Body of pancreas (tissue), 4 donors: Measurements from ENCODE around the gene DENND4A. TPM values are rescaled to one million over a fixed set of nuclear protein-coding genes. Genes with fewer than 3 reads are reported as not detected.

ENCODE experiments used
- ATAC-seq: fragments of 150-250 bp; one replicate; pipeline ENCODE4 v1.9.1; 2016
- DNase-seq, 4 donors: peaks; one replicate each; pipeline ENCODE4 v3.0.0-alpha.2; 2019
- H3K27ac ChIP-seq, 4 donors: fragments of 200-600 bp; sonication (generic); 1 replicate in 3 of 4; 2 replicates in 1 of 4; pipeline versions ENCODE4 v1.5.1 to v1.6.1; 2016 to 2019; ENCODE audit warnings: mild to moderate bottlenecking in 1 of 4, mixed read lengths in 1 of 4, moderate library complexity in 1 of 4
- H3K27me3 ChIP-seq, 2 donors: fragments of 200-600 bp; sonication (generic); one replicate each; pipeline ENCODE4 v1.6.0; 2016; ENCODE audit warnings: mild to moderate bottlenecking in 1 of 2
- H3K36me3 ChIP-seq, 2 donors: fragments of 200-600 bp; sonication (generic); replicated peaks in 1 of 2; 2 replicates each; pipeline ENCODE4 v1.5.1; 2016; ENCODE audit warnings: low read depth in 2 of 2; ENCODE audit not compliant: insufficient read depth in 1 of 2
- H3K4me1 ChIP-seq: fragments of 200-600 bp; sonication (generic); one replicate; pipeline ENCODE4 v1.6.0; 2016
- H3K4me3 ChIP-seq, 2 donors: fragments of 200-600 bp; sonication (generic); 1 replicate in 1 of 2; 2 replicates in 1 of 2; pipeline ENCODE4 v1.5.1; 2016 to 2019
- H3K9me3 ChIP-seq, 3 donors: fragments of 200-600 bp; sonication (generic); 1 replicate in 2 of 3; 2 replicates in 1 of 3; pipeline ENCODE4 v1.5.1; 2016
- POLR2A ChIP-seq, 3 donors: fragments of 450-650 bp; IDR thresholded peaks; one replicate each; pipeline ENCODE4 v1.6.1; 2016; ENCODE audit warnings: antibody characterized with exemption in 3 of 3, mild to moderate bottlenecking in 2 of 3
- WGBS, 2 donors: methylation state at CpG; one replicate each; pipeline ENCODE4 v1.1.5; 2017; 5-methylcytosine and 5-hydroxymethylcytosine counted together
- intact Hi-C: fragments of 100-400 bp; cut with DNase I; formaldehyde crosslinking; loops from one replicate; pipeline ENCODE4 v1.15.1; 2023
- total RNA-seq, 2 donors: library from RNA; depleted of rRNA; stranded (reverse); fragments of >200 nt; gene quantifications; one replicate each; pipeline ENCODE4 v1.1.0, GENCODE V29; 2016
- TF ChIP-seq, protein P1 (sequence below), 7 experiments: fragments of 450-650 bp in 4 of 7; fragments of 200-600 bp in 3 of 7; sonication (generic) in 3 of 7; IDR thresholded peaks; one replicate each; pipeline ENCODE4 v1.5.1; 2016 to 2019; ENCODE audit warnings: antibody characterized with exemption in 7 of 7

DENND4A gene
- total RNA-seq, 2 donors from 2014 or later: 45.7 to 59.3 TPM

DNA sequence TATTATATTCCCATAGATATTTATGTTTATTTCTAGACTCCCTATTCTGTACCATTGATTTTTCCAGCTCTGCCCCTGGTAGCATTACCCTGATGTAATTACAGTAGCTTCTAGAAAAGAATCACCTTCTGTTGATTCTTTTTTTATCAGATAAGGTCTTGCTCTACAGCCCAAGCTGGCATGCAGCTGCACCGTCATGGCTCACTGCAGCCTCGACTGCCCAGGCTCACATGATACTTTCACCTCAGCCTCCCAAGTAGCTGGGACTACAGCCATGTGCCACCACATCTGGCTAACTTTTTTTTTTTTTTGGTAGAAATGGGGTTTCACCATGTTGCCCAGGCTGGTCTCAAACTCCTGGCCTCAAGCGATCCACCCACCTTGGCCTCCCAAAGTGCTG is 128.6 kb downstream of the DENND4A start:
- intact Hi-C loops: no loop called here
- Histone ChIP-seq H3K27me3 (no peaks in the 10 kb centered on the region), H3K4me1 (no peaks in the 10 kb centered on the region), H3K4me3 (no peak overlapping the region), H3K9me3 (no peaks in the 10 kb centered on the region), H3K36me3 (peaks cover 0 to 35% of the 10 kb centered on the region in 2 donors), H3K27ac (no peak overlapping the region)
- DNase-seq: no peak
- ATAC-seq: no peak
- TF ChIP-seq, protein P1, sequence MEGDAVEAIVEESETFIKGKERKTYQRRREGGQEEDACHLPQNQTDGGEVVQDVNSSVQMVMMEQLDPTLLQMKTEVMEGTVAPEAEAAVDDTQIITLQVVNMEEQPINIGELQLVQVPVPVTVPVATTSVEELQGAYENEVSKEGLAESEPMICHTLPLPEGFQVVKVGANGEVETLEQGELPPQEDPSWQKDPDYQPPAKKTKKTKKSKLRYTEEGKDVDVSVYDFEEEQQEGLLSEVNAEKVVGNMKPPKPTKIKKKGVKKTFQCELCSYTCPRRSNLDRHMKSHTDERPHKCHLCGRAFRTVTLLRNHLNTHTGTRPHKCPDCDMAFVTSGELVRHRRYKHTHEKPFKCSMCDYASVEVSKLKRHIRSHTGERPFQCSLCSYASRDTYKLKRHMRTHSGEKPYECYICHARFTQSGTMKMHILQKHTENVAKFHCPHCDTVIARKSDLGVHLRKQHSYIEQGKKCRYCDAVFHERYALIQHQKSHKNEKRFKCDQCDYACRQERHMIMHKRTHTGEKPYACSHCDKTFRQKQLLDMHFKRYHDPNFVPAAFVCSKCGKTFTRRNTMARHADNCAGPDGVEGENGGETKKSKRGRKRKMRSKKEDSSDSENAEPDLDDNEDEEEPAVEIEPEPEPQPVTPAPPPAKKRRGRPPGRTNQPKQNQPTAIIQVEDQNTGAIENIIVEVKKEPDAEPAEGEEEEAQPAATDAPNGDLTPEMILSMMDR (IDR thresholded peaks at IDR 0.05): no peak
- no peak for TF ChIP-seq POLR2A (IDR thresholded peaks at IDR 0.05)
- 80 to 83% methylated on average over 3 of the region's 3 CpGs for WGBS, 2 donors

GRCh38 chr15:65660927-65661326 is 131.2 kb downstream of the DENND4A start:
- no peaks in the 10 kb centered on the region for H3K9me3 ChIP-seq
- WGBS, 2 donors: 92 to 94% methylated on average over 2 of the region's 2 CpGs
- TF ChIP-seq, protein P1 (IDR thresholded peaks at IDR 0.05): no peak
- no peak for TF ChIP-seq POLR2A (IDR thresholded peaks at IDR 0.05)
- no peaks in the 10 kb centered on the region for H3K4me1 ChIP-seq
- ATAC-seq (no peak), DNase-seq (no peak)
- H3K27ac ChIP-seq: no peak overlapping the region
- no peaks in the 10 kb centered on the region for H3K27me3 ChIP-seq
- H3K36me3 ChIP-seq: peaks cover 0 to 33% of the 10 kb centered on the region in 2 donors
- intact Hi-C loops: no loop called here
- H3K4me3 ChIP-seq: no peak overlapping the region

DNA sequence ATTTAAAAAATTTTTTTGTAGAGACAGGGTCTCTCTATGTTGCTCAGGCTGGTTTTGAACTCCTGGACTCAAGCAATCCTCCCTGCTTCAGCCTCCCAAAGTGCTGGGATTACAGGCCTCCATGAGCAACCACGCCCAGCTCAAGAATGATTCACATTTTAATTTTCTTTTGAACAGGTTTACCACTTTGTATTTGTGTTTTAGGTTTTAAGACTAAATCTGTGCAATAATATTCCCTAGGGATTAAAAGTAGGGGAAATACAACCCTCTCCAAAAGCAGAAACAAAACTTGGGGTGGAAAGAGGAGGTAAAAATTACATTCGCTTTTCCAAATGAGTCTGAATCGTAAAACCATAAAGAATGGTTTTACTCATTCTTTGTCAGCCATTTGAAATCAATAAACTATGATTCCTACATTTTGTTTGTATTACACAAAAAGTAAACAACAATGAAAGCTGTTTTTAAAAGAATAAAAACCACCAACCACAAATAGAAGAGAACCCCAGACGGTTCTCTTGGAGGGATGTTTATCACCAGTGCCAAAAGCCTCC is 132.5 kb downstream of the DENND4A start:
- intact Hi-C loops: no loop called here
- TF ChIP-seq POLR2A (IDR thresholded peaks at IDR 0.05): no peak
- TF ChIP-seq, protein P1 (IDR thresholded peaks at IDR 0.05): no peak
- WGBS, 2 donors: 86 to 89% methylated on average over 4 of the region's 4 CpGs
- no peaks in the 10 kb centered on the region for H3K9me3 ChIP-seq
- no peaks in the 10 kb centered on the region for H3K27me3 ChIP-seq
- peaks cover 0 to 39% of the 10 kb centered on the region in 2 donors for H3K36me3 ChIP-seq
- ATAC-seq (no peak), DNase-seq (no peak)
- no peak overlapping the region for H3K4me3 ChIP-seq
- no peaks in the 10 kb centered on the region for H3K4me1 ChIP-seq
- H3K27ac ChIP-seq: no peak overlapping the region

- H3K36me3 ChIP-seq: peaks cover 0 to 25% of the 10 kb centered on the region in 2 donors
- H3K9me3 ChIP-seq: no peaks in the 10 kb centered on the region
- H3K27ac ChIP-seq: no peak overlapping the region
- DNase-seq (no peak), ATAC-seq (no peak)
- TF ChIP-seq, protein P1 (IDR thresholded peaks at IDR 0.05): no peak
- no peak for TF ChIP-seq POLR2A (IDR thresholded peaks at IDR 0.05)
- H3K27me3 ChIP-seq: no peaks in the 10 kb centered on the region
- WGBS, 2 donors: 79 to 81% methylated on average over 4 of the region's 4 CpGs
- H3K4me1 ChIP-seq: no peaks in the 10 kb centered on the region
- intact Hi-C loops: no loop called here
- no peak overlapping the region for H3K4me3 ChIP-seq
Measured at GRCh38 chr15:65655457-65655856, 136.6 kb downstream of the DENND4A start.

- no peak for DNase-seq
- no peak for TF ChIP-seq POLR2A (IDR thresholded peaks at IDR 0.05)
- TF ChIP-seq, protein P1 (IDR thresholded peaks at IDR 0.05): no peak
- Histone ChIP-seq H3K27ac (no peak overlapping the region), H3K4me1 (no peaks in the 10 kb centered on the region), H3K27me3 (no peaks in the 10 kb centered on the region), H3K9me3 (no peaks in the 10 kb centered on the region), H3K4me3 (no peak overlapping the region), H3K36me3 (peaks cover 0 to 21% of the 10 kb centered on the region in 2 donors)
- intact Hi-C loops: no loop called here
- no peak for ATAC-seq
- WGBS, 2 donors: 93 to 100% methylated on average over 1 of the region's 1 CpG
Measured at GRCh38 chr15:65655026-65655425, 137.1 kb downstream of the DENND4A start.
